HepG2 (cell line): ENCODE measurements around the gene ABHD15. TPM values are rescaled to one million over a fixed set of nuclear protein-coding genes. Genes with fewer than 3 reads are reported as not detected.

ENCODE experiments used
- AHR ChIP-seq: IDR thresholded peaks from 2 replicates; pipeline ENCODE4 v1.6.1; 2018; ENCODE audit warnings: missing genetic modification reagents, missing compliant biosample characterization
- ATF7-NPFF ChIP-seq: sonication (generic); formaldehyde crosslinking; IDR thresholded peaks from 2 replicates; pipeline ENCODE4 v1.8.1; 2023; ENCODE audit warnings: mild to moderate bottlenecking, low read depth, missing genetic modification reagents, moderate library complexity
- CREB1 ChIP-seq, 2 experiments: fragments of 450-650 bp in 1 of 2; IDR thresholded peaks; 2 replicates each; pipeline ENCODE4 v1.6.1; 2016 to 2017; ENCODE audit warnings: control low read depth in 1 of 2, mild to moderate bottlenecking in 1 of 2, missing compliant biosample characterization in 1 of 2, missing genetic modification characterization in 1 of 2
- EED ChIP-seq: sonication (generic); formaldehyde crosslinking; IDR thresholded peaks from 2 replicates; pipeline ENCODE4 v1.5.0; 2020; ENCODE audit warnings: mild to moderate bottlenecking, missing genetic modification reagents
- FOXC1 ChIP-seq: sonication (generic); formaldehyde crosslinking; IDR thresholded peaks from 2 replicates; pipeline ENCODE4 v1.8.0; 2022; ENCODE audit warnings: mild to moderate bottlenecking, missing genetic modification reagents, borderline replicate concordance
- HOXA5 ChIP-seq: sonication (generic); formaldehyde crosslinking; IDR thresholded peaks from 2 replicates; pipeline ENCODE4 v1.4.0; 2020; ENCODE audit warnings: missing genetic modification reagents
- NR2F1 ChIP-seq, 2 experiments: fragments of 450-650 bp in 1 of 2; formaldehyde crosslinking in 1 of 2; IDR thresholded peaks; 2 replicates each; pipeline versions ENCODE4 v1.5.0 to v1.6.1; 2016 to 2020; ENCODE audit warnings: mild to moderate bottlenecking in 1 of 2, missing compliant biosample characterization in 1 of 2, missing genetic modification reagents in 1 of 2, moderate library complexity in 1 of 2
- SRSF9 ChIP-seq: fragments of 200-400 bp; formaldehyde crosslinking; IDR thresholded peaks from 2 replicates; pipeline ENCODE4 v1.6.1; 2018; ENCODE audit warnings: borderline replicate concordance, mild to moderate bottlenecking, low read depth, low read length; ENCODE audit not compliant: insufficient read depth, poor library complexity, severe bottlenecking
- YEATS2 ChIP-seq: sonication (generic); formaldehyde crosslinking; IDR thresholded peaks from 2 replicates; pipeline ENCODE4 v1.4.0; 2020; ENCODE audit warnings: missing genetic modification reagents, borderline replicate concordance
- YEATS4 ChIP-seq: sonication (generic); formaldehyde crosslinking; IDR thresholded peaks from 2 replicates; pipeline ENCODE4 v1.4.0; 2020; ENCODE audit warnings: missing genetic modification reagents, borderline replicate concordance
- ZBTB3 ChIP-seq: sonication (generic); formaldehyde crosslinking; IDR thresholded peaks from 2 replicates; pipeline ENCODE4 v1.4.0; 2020; ENCODE audit warnings: low read depth, mild to moderate bottlenecking, moderate library complexity, missing genetic modification reagents, borderline replicate concordance
- ZFP36L2 ChIP-seq: sonication (generic); formaldehyde crosslinking; IDR thresholded peaks from 2 replicates; pipeline ENCODE4 v1.4.0; 2020; ENCODE audit warnings: missing genetic modification reagents
- ZNF224 ChIP-seq: sonication (generic); formaldehyde crosslinking; IDR thresholded peaks from 2 replicates; pipeline ENCODE4 v1.5.0; 2020; ENCODE audit warnings: mild to moderate bottlenecking, missing genetic modification reagents
- ZNF296 ChIP-seq: sonication (generic); formaldehyde crosslinking; conservative IDR thresholded peaks from 2 replicates; pipeline ENCODE4 v1.5.0; 2020; ENCODE audit warnings: mild to moderate bottlenecking, missing genetic modification reagents
- ZNF484 ChIP-seq: sonication (generic); formaldehyde crosslinking; IDR thresholded peaks from 2 replicates; pipeline ENCODE4 v1.5.1; 2020; ENCODE audit warnings: mild to moderate bottlenecking, low read depth, missing genetic modification reagents, borderline replicate concordance
- ZNF552 ChIP-seq: sonication (generic); formaldehyde crosslinking; IDR thresholded peaks from 2 replicates; pipeline ENCODE4 v1.9.0; 2022; ENCODE audit warnings: missing genetic modification reagents, mild to moderate bottlenecking, borderline replicate concordance
- ZNF564 ChIP-seq: sonication (generic); formaldehyde crosslinking; IDR thresholded peaks from 2 replicates; pipeline ENCODE4 v1.8.1; 2023; ENCODE audit warnings: mild to moderate bottlenecking, missing genetic modification reagents
- ZNF776 ChIP-seq: sonication (generic); formaldehyde crosslinking; IDR thresholded peaks from 2 replicates; pipeline ENCODE4 v1.4.0; 2020; ENCODE audit warnings: mild to moderate bottlenecking, missing genetic modification reagents
- polyA plus RNA-seq, 8 experiments: library from polyadenylated mRNA; depleted of rRNA in 3 of 8; stranded (reverse) in 7 of 8; unstranded in 1 of 8; fragments of >200 nt; fragmentation: Illumina TruSeq in 4 of 8; extraction: Trizol in 4 of 8; gene quantifications; 2 replicates each; pipeline versions ENCODE4 v1.2.1 to v1.2.3, GENCODE V29; 2011 to 2016; ENCODE audit warnings: low read depth in 4 of 8, missing spikeins in 1 of 8, mixed read lengths in 1 of 8; ENCODE audit not compliant: insufficient read depth in 1 of 8
- total RNA-seq, 5 experiments: library from RNA; depleted of rRNA; stranded (reverse); fragments of >200 nt; fragmentation: Illumina TruSeq; extraction: Trizol; gene quantifications; 2 replicates each; pipeline ENCODE4 v1.2.3, GENCODE V29; 2016; ENCODE audit warnings: low read depth in 1 of 5
- TF ChIP-seq, protein P1 (sequence below): sonication (generic); formaldehyde crosslinking; IDR thresholded peaks from 2 replicates; pipeline ENCODE4 v1.5.0; 2020; ENCODE audit warnings: mild to moderate bottlenecking, missing genetic modification reagents, moderate library complexity
- TF ChIP-seq, protein P2 (sequence below): sonication (generic); formaldehyde crosslinking; IDR thresholded peaks from 2 replicates; pipeline ENCODE4 v1.8.0; 2023; ENCODE audit warnings: mild to moderate bottlenecking, missing genetic modification reagents
- TF ChIP-seq, protein P3 (sequence below): sonication (generic); formaldehyde crosslinking; IDR thresholded peaks from 2 replicates; pipeline ENCODE4 v1.8.1; 2023; ENCODE audit warnings: mild to moderate bottlenecking, inconsistent platforms, moderate library complexity, missing genetic modification reagents, borderline replicate concordance
- TF ChIP-seq, protein P4 (sequence below): IDR thresholded peaks from 2 replicates; pipeline ENCODE4 v1.6.1; 2012; ENCODE audit warnings: low read depth, low read length, improper control_type of control experiment
- TF ChIP-seq, protein P5 (sequence below): IDR thresholded peaks from 2 replicates; pipeline ENCODE4 v1.6.1; 2012; ENCODE audit warnings: inconsistent platforms

The ABHD15 gene
- total and polyA plus RNA-seq, 2 of the 13 experiments (the other 11 are each of a cell fraction or from before 2014, with no cell fraction given) = 2.4 to 7.7 TPM

DNA sequence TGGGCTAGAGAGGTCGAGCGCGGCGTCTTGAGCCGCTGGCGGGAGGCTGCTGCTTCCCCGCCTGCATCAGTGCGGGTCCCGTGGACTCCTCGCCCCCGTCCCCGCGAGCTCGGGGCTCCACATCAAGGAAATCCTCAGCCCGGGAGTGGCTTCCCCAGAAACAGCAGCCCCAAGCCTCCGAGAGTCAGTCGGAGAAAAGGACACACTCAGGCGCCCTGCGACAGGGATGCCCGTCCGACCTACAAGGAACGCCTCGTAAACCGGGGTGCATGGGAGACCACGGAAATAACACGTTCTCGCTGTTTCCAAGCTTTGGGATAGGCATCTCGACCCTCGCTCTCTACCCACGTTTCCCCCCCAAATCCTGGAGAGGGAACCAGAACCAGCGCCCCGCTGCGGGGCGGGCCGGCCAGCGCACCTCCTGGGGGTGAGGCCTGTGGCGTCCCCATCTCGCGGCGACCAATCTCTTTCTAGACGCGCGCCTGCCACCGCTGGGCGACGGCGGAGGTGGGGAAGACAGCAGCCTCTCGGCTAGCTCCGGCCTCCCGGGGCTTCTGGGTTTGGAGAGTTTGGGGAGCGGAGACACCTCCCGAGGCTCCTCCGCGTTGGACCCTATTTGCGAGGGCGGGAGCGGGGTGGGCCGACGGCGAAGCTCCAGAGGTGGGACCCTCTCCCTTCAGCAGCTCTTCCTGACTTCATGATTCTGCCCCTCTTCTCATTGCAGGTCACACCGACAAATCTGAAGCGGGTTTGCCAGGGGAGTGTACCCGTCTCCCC, 905 bp upstream of the ABHD15 start (continued):
- TF ChIP-seq YEATS2 (CRISPR knock-in tag) (no peak), HOXA5 (CRISPR knock-in tag) (0 out of 2 replicates have a peak, but pooled peaks have one; percentile 10), ATF7-NPFF (CRISPR knock-in tag) (no peak), FOXC1 (peak; percentile 41; the same call in 1 of the 2 replicates), ZBTB3 (no peak), YEATS4 (CRISPR knock-in tag) (no peak), EED (0 out of 2 replicates have a peak, but pooled peaks have one; percentile 8), ZFP36L2 (CRISPR knock-in tag) (no peak), ZNF564 (CRISPR knock-in tag) (no peak), AHR (no peak), CREB1 (IDR thresholded peaks at IDR 0.05) (no peak), CREB1 (CRISPR knock-in tag; IDR thresholded peaks at IDR 0.05) (no peak), NR2F1 (CRISPR knock-in tag; IDR thresholded peaks at IDR 0.05) (no peak), ZNF296 (CRISPR knock-in tag) (no peak), ZNF776 (CRISPR knock-in tag) (no peak), SRSF9 (no peak), ZNF484 (CRISPR knock-in tag) (no peak), ZNF224 (CRISPR knock-in tag) (no peak), ZNF552 (CRISPR knock-in tag) (no peak)
- TF ChIP-seq, protein P1, sequence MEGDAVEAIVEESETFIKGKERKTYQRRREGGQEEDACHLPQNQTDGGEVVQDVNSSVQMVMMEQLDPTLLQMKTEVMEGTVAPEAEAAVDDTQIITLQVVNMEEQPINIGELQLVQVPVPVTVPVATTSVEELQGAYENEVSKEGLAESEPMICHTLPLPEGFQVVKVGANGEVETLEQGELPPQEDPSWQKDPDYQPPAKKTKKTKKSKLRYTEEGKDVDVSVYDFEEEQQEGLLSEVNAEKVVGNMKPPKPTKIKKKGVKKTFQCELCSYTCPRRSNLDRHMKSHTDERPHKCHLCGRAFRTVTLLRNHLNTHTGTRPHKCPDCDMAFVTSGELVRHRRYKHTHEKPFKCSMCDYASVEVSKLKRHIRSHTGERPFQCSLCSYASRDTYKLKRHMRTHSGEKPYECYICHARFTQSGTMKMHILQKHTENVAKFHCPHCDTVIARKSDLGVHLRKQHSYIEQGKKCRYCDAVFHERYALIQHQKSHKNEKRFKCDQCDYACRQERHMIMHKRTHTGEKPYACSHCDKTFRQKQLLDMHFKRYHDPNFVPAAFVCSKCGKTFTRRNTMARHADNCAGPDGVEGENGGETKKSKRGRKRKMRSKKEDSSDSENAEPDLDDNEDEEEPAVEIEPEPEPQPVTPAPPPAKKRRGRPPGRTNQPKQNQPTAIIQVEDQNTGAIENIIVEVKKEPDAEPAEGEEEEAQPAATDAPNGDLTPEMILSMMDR (CRISPR knock-in tag) = peak; percentile 53
- TF ChIP-seq, protein P2, sequence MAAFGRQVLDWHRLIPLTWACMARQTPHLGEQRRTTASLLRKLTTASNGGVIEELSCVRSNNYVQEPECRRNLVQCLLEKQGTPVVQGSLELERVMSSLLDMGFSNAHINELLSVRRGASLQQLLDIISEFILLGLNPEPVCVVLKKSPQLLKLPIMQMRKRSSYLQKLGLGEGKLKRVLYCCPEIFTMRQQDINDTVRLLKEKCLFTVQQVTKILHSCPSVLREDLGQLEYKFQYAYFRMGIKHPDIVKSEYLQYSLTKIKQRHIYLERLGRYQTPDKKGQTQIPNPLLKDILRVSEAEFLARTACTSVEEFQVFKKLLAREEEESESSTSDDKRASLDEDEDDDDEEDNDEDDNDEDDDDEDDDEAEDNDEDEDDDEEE (CRISPR knock-in tag) = no peak
- TF ChIP-seq, protein P3, sequence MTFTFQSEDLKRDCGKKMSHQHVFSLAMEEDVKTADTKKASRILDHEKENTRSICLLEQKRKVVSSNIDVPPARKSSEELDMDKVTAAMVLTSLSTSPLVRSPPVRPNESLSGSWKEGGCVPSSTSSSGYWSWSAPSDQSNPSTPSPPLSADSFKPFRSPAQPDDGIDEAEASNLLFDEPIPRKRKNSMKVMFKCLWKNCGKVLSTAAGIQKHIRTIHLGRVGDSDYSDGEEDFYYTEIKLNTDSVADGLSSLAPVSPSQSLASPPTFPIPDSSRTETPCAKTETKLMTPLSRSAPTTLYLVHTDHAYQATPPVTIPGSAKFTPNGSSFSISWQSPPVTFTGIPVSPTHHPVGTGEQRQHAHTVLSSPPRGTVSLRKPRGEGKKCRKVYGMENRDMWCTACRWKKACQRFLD (CRISPR knock-in tag) = no peak
- TF ChIP-seq, protein P4, sequence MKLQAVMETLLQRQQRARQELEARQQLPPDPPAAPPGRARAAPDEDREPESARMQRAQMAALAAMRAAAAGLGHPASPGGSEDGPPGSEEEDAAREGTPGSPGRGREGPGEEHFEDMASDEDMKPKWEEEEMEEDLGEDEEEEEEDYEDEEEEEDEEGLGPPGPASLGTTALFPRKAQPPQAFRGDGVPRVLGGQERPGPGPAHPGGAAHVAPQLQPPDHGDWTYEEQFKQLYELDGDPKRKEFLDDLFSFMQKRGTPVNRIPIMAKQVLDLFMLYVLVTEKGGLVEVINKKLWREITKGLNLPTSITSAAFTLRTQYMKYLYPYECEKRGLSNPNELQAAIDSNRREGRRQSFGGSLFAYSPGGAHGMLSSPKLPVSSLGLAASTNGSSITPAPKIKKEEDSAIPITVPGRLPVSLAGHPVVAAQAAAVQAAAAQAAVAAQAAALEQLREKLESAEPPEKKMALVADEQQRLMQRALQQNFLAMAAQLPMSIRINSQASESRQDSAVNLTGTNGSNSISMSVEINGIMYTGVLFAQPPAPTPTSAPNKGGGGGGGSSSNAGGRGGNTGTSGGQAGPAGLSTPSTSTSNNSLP = no peak
- TF ChIP-seq, protein P5, sequence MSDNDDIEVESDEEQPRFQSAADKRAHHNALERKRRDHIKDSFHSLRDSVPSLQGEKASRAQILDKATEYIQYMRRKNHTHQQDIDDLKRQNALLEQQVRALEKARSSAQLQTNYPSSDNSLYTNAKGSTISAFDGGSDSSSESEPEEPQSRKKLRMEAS = peak; percentile 13; the same call in 1 of the 2 replicates
